ENCODE results near the gene VCP. TPM values are rescaled to one million over a fixed set of nuclear protein-coding genes. Genes with fewer than 3 reads are reported as not detected.

Gene VCP
- total and polyA plus RNA-seq, 4 donors, result 201 to 281 (median 231) TPM

GRCh38 chr9:35070823-35071813 is 1.3 kb downstream of the VCP start:
- DNase-seq (ENCODE audit: low read depth in 4 of 6, low spot score in 6 of 6), result no peak
- peak overlapping the region; percentile 86 for H3K4me3 ChIP-seq (ENCODE audit: low read depth, low read length)
- H3K27ac ChIP-seq (ENCODE audit: low read depth, low read length), result peak overlapping the region; percentile 95
- no peaks in the 10 kb centered on the region for H3K27me3 ChIP-seq (ENCODE audit: control insufficient read depth, insufficient read depth, low read length)
- 0% methylated on average over 12 of the region's 20 CpGs for WGBS (ENCODE audit: insufficient coverage)
- H3K4me1 ChIP-seq (ENCODE audit: control insufficient read depth, insufficient read depth, low read length), result peaks cover 13% of the 10 kb centered on the region
- H3K36me3 ChIP-seq (ENCODE audit: control insufficient read depth, insufficient read depth, low read length), result peaks cover 47% of the 10 kb centered on the region
- H3K9me3 ChIP-seq (ENCODE audit: control insufficient read depth, insufficient read depth, low read length), result no peaks in the 10 kb centered on the region

GRCh38 chr9:35069020-35069419 is 3.4 kb downstream of the VCP start:
- no peak for DNase-seq (ENCODE audit: low read depth in 4 of 6, low spot score in 6 of 6)
- WGBS (ENCODE audit: insufficient coverage), result 92% methylated on average over 3 of the region's 4 CpGs
- Histone ChIP-seq H3K27me3 (ENCODE audit: control insufficient read depth, insufficient read depth, low read length) (no peaks in the 10 kb centered on the region), H3K4me1 (ENCODE audit: control insufficient read depth, insufficient read depth, low read length) (peaks cover 13% of the 10 kb centered on the region), H3K36me3 (ENCODE audit: control insufficient read depth, insufficient read depth, low read length) (peaks cover 46% of the 10 kb centered on the region), H3K4me3 (ENCODE audit: low read depth, low read length) (no peak overlapping the region), H3K27ac (ENCODE audit: low read depth, low read length) (no peak overlapping the region), H3K9me3 (ENCODE audit: control insufficient read depth, insufficient read depth, low read length) (no peaks in the 10 kb centered on the region)

GRCh38 chr9:35067056-35067455 is 5.4 kb downstream of the VCP start:
- no peak overlapping the region for H3K27ac ChIP-seq (ENCODE audit: low read depth, low read length)
- H3K4me1 ChIP-seq (ENCODE audit: control insufficient read depth, insufficient read depth, low read length), result peaks cover 13% of the 10 kb centered on the region
- no peak overlapping the region for H3K4me3 ChIP-seq (ENCODE audit: low read depth, low read length)
- WGBS (ENCODE audit: insufficient coverage), result no CpG with 5 or more reads among the region's 1 CpG
- H3K27me3 ChIP-seq (ENCODE audit: control insufficient read depth, insufficient read depth, low read length), result no peaks in the 10 kb centered on the region
- no peak for DNase-seq (ENCODE audit: low read depth in 4 of 6, low spot score in 6 of 6)
- peaks cover 60% of the 10 kb centered on the region for H3K36me3 ChIP-seq (ENCODE audit: control insufficient read depth, insufficient read depth, low read length)
- H3K9me3 ChIP-seq (ENCODE audit: control insufficient read depth, insufficient read depth, low read length), result no peaks in the 10 kb centered on the region

- H3K4me3 ChIP-seq (ENCODE audit: low read depth, low read length), result no peak overlapping the region
- H3K27ac ChIP-seq (ENCODE audit: low read depth, low read length), result no peak overlapping the region
- no peaks in the 10 kb centered on the region for H3K27me3 ChIP-seq (ENCODE audit: control insufficient read depth, insufficient read depth, low read length)
- H3K9me3 ChIP-seq (ENCODE audit: control insufficient read depth, insufficient read depth, low read length), result no peaks in the 10 kb centered on the region
- WGBS (ENCODE audit: insufficient coverage), result 95% methylated on average over 9 of the region's 11 CpGs
- no peak for DNase-seq (ENCODE audit: low read depth in 4 of 6, low spot score in 6 of 6)
- H3K4me1 ChIP-seq (ENCODE audit: control insufficient read depth, insufficient read depth, low read length), result no peaks in the 10 kb centered on the region
- H3K36me3 ChIP-seq (ENCODE audit: control insufficient read depth, insufficient read depth, low read length), result peaks cover 88% of the 10 kb centered on the region
Observed at GRCh38 chr9:35060548-35061207, 11.7 kb downstream of the VCP start.

GRCh38 chr9:35059438-35059837 is 13.0 kb downstream of the VCP start:
- H3K4me3 ChIP-seq (ENCODE audit: low read depth, low read length), result no peak overlapping the region
- H3K4me1 ChIP-seq (ENCODE audit: control insufficient read depth, insufficient read depth, low read length), result no peaks in the 10 kb centered on the region
- DNase-seq (ENCODE audit: low read depth in 4 of 6, low spot score in 6 of 6), result no peak
- H3K27me3 ChIP-seq (ENCODE audit: control insufficient read depth, insufficient read depth, low read length), result no peaks in the 10 kb centered on the region
- no peak overlapping the region for H3K27ac ChIP-seq (ENCODE audit: low read depth, low read length)
- H3K9me3 ChIP-seq (ENCODE audit: control insufficient read depth, insufficient read depth, low read length), result no peaks in the 10 kb centered on the region
- 100% methylated on average over 8 of the region's 10 CpGs for WGBS (ENCODE audit: insufficient coverage)
- H3K36me3 ChIP-seq (ENCODE audit: control insufficient read depth, insufficient read depth, low read length), result peaks cover 83% of the 10 kb centered on the region

GRCh38 chr9:35057271-35057620 is 15.2 kb downstream of the VCP start:
- H3K36me3 ChIP-seq (ENCODE audit: control insufficient read depth, insufficient read depth, low read length), result peaks cover 72% of the 10 kb centered on the region
- no peaks in the 10 kb centered on the region for H3K27me3 ChIP-seq (ENCODE audit: control insufficient read depth, insufficient read depth, low read length)
- H3K9me3 ChIP-seq (ENCODE audit: control insufficient read depth, insufficient read depth, low read length), result no peaks in the 10 kb centered on the region
- WGBS (ENCODE audit: insufficient coverage), result over 99% methylated on average over 8 of the region's 8 CpGs
- DNase-seq (ENCODE audit: low read depth in 4 of 6, low spot score in 6 of 6), result no peak
- no peaks in the 10 kb centered on the region for H3K4me1 ChIP-seq (ENCODE audit: control insufficient read depth, insufficient read depth, low read length)
- H3K4me3 ChIP-seq (ENCODE audit: low read depth, low read length), result no peak overlapping the region
- no peak overlapping the region for H3K27ac ChIP-seq (ENCODE audit: low read depth, low read length)

GRCh38 chr9:35056571-35057270 is 15.7 kb downstream of the VCP start:
- Histone ChIP-seq H3K27me3 (ENCODE audit: control insufficient read depth, insufficient read depth, low read length) (no peaks in the 10 kb centered on the region), H3K4me3 (ENCODE audit: low read depth, low read length) (no peak overlapping the region), H3K36me3 (ENCODE audit: control insufficient read depth, insufficient read depth, low read length) (peaks cover 71% of the 10 kb centered on the region), H3K9me3 (ENCODE audit: control insufficient read depth, insufficient read depth, low read length) (no peaks in the 10 kb centered on the region), H3K27ac (ENCODE audit: low read depth, low read length) (no peak overlapping the region), H3K4me1 (ENCODE audit: control insufficient read depth, insufficient read depth, low read length) (no peaks in the 10 kb centered on the region)
- no peak for DNase-seq (ENCODE audit: low read depth in 4 of 6, low spot score in 6 of 6)
- 100% methylated on average over 4 of the region's 9 CpGs for WGBS (ENCODE audit: insufficient coverage)

GRCh38 chr9:35054871-35055644 is 17.4 kb downstream of the VCP start:
- over 99% methylated on average over 8 of the region's 14 CpGs for WGBS (ENCODE audit: insufficient coverage)
- Histone ChIP-seq H3K36me3 (ENCODE audit: control insufficient read depth, insufficient read depth, low read length) (peaks cover 63% of the 10 kb centered on the region), H3K27me3 (ENCODE audit: control insufficient read depth, insufficient read depth, low read length) (no peaks in the 10 kb centered on the region), H3K27ac (ENCODE audit: low read depth, low read length) (no peak overlapping the region), H3K9me3 (ENCODE audit: control insufficient read depth, insufficient read depth, low read length) (no peaks in the 10 kb centered on the region), H3K4me3 (ENCODE audit: low read depth, low read length) (no peak overlapping the region), H3K4me1 (ENCODE audit: control insufficient read depth, insufficient read depth, low read length) (no peaks in the 10 kb centered on the region)
- no peak for DNase-seq (ENCODE audit: low read depth in 4 of 6, low spot score in 6 of 6)

- WGBS (ENCODE audit: insufficient coverage), result 79% methylated on average over 4 of the region's 5 CpGs
- Histone ChIP-seq H3K27me3 (ENCODE audit: control insufficient read depth, insufficient read depth, low read length) (no peaks in the 10 kb centered on the region), H3K9me3 (ENCODE audit: control insufficient read depth, insufficient read depth, low read length) (no peaks in the 10 kb centered on the region), H3K4me3 (ENCODE audit: low read depth, low read length) (no peak overlapping the region), H3K4me1 (ENCODE audit: control insufficient read depth, insufficient read depth, low read length) (no peaks in the 10 kb centered on the region), H3K27ac (ENCODE audit: low read depth, low read length) (no peak overlapping the region), H3K36me3 (ENCODE audit: control insufficient read depth, insufficient read depth, low read length) (peaks cover 63% of the 10 kb centered on the region)
- no peak for DNase-seq (ENCODE audit: low read depth in 4 of 6, low spot score in 6 of 6)
Observed at GRCh38 chr9:35054185-35054835, 18.1 kb downstream of the VCP start.
